H1 (cell line): ENCODE results near the gene SH2B3.

Experiments
- CEBPB ChIP-seq: IDR thresholded peaks from 2 replicates; pipeline ENCODE4 v1.6.1; 2012; ENCODE audit warnings: low read depth, low read length
- CHD2 ChIP-seq: IDR thresholded peaks from 2 replicates; pipeline ENCODE4 v1.6.1; 2012; ENCODE audit warnings: low read length, improper control_type of control experiment
- EP300 ChIP-seq, 2 experiments: IDR thresholded peaks; 1 replicate in 1 of 2; 2 replicates in 1 of 2; pipeline ENCODE4 v1.6.1; 2011 to 2012; ENCODE audit warnings: low read depth in 2 of 2, low read length in 2 of 2, mild to moderate bottlenecking in 2 of 2, borderline replicate concordance in 1 of 2, inconsistent platforms in 1 of 2, moderate library complexity in 1 of 2
- NANOG ChIP-seq: IDR thresholded peaks from 2 replicates; pipeline ENCODE4 v1.6.1; 2011; ENCODE audit warnings: low read length, low read depth, mild to moderate bottlenecking, inconsistent platforms; ENCODE audit not compliant: insufficient read depth, poor library complexity, severe bottlenecking
- POLR2A ChIP-seq, 2 experiments: IDR thresholded peaks; 1 replicate in 1 of 2; 2 replicates in 1 of 2; pipeline ENCODE4 v1.6.1; 2011; ENCODE audit warnings: low read depth in 2 of 2, low read length in 2 of 2, mild to moderate bottlenecking in 2 of 2; ENCODE audit errors: control extremely low read depth in 1 of 2
- RAD21 ChIP-seq, 2 experiments: IDR thresholded peaks in 1 of 2; conservative IDR thresholded peaks in 1 of 2; 2 replicates each; pipeline ENCODE4 v1.6.1; 2011; ENCODE audit warnings: low read depth in 2 of 2, low read length in 2 of 2, improper control_type of control experiment in 1 of 2, inconsistent platforms in 1 of 2, mild to moderate bottlenecking in 1 of 2, moderate library complexity in 1 of 2
- RFX5 ChIP-seq: IDR thresholded peaks from 2 replicates; pipeline ENCODE4 v1.6.1; 2011; ENCODE audit warnings: low read depth, low read length, improper control_type of control experiment, borderline replicate concordance
- SP1 ChIP-seq: IDR thresholded peaks from 2 replicates; pipeline ENCODE4 v1.6.1; 2011; ENCODE audit warnings: low read depth, low read length
- TAF1 ChIP-seq: IDR thresholded peaks from 2 replicates; pipeline ENCODE4 v1.6.1; 2011; ENCODE audit warnings: mild to moderate bottlenecking, low read depth, low read length
- TBP ChIP-seq: IDR thresholded peaks from 2 replicates; pipeline ENCODE4 v1.6.1; 2011; ENCODE audit warnings: low read depth, low read length, improper control_type of control experiment
- TF ChIP-seq, protein P1 (sequence below), 3 experiments: IDR thresholded peaks; 1 replicate in 2 of 3; 2 replicates in 1 of 3; pipeline versions ENCODE4 v1.5.1 to v1.6.1; 2011; ENCODE audit warnings: low read length in 3 of 3, mild to moderate bottlenecking in 3 of 3, inconsistent platforms in 2 of 3, low read depth in 1 of 3, moderate library complexity in 1 of 3; ENCODE audit not compliant: insufficient read depth in 1 of 3; ENCODE audit errors: control extremely low read depth in 1 of 3

- no peak for TF ChIP-seq TAF1
- TF ChIP-seq EP300 (IDR thresholded peaks at IDR 0.05; ENCODE audit: borderline replicate concordance in 1 of 2, low read depth in 2 of 2, low read length in 2 of 2): no peak
- no peak for TF ChIP-seq NANOG
- no peak for TF ChIP-seq CHD2
- no peak for TF ChIP-seq POLR2A (IDR thresholded peaks at IDR 0.05; ENCODE audit: control extremely low read depth in 1 of 2, low read depth in 2 of 2, low read length in 2 of 2)
- no peak for TF ChIP-seq RAD21 (IDR thresholded peaks at IDR 0.05 in 1 of 2, conservative IDR thresholded peaks at IDR 0.05 in 1 of 2; ENCODE audit: low read depth in 2 of 2, low read length in 2 of 2)
- no peak for TF ChIP-seq CEBPB
- TF ChIP-seq, protein P1, sequence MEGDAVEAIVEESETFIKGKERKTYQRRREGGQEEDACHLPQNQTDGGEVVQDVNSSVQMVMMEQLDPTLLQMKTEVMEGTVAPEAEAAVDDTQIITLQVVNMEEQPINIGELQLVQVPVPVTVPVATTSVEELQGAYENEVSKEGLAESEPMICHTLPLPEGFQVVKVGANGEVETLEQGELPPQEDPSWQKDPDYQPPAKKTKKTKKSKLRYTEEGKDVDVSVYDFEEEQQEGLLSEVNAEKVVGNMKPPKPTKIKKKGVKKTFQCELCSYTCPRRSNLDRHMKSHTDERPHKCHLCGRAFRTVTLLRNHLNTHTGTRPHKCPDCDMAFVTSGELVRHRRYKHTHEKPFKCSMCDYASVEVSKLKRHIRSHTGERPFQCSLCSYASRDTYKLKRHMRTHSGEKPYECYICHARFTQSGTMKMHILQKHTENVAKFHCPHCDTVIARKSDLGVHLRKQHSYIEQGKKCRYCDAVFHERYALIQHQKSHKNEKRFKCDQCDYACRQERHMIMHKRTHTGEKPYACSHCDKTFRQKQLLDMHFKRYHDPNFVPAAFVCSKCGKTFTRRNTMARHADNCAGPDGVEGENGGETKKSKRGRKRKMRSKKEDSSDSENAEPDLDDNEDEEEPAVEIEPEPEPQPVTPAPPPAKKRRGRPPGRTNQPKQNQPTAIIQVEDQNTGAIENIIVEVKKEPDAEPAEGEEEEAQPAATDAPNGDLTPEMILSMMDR (IDR thresholded peaks at IDR 0.05; ENCODE audit: control extremely low read depth in 1 of 3, insufficient read depth in 1 of 3, low read depth in 1 of 3, low read length in 3 of 3): no peak
- no peak for TF ChIP-seq SP1
- no peak for TF ChIP-seq TBP
- TF ChIP-seq RFX5: no peak
These were observed 12.8 kb downstream of the SH2B3 start for GRCh38 chr12:111418594-111418880.
